Natural killer cell (primary cell): ENCODE measurements around the gene TNS3. TPM values are rescaled to one million over a fixed set of nuclear protein-coding genes. Genes with fewer than 3 reads are reported as not detected.

Experiments used
- ATAC-seq, 3 donors: fragments of 150-1000 bp in 2 of 3; fragments of 200-7000 bp in 1 of 3; cut with Tn5 transposase; 1 replicate in 1 of 3; 2 replicates in 2 of 3; pipeline ENCODE4 v1.10.0; 2021; ENCODE audit warnings: mild to moderate bottlenecking in 2 of 3, moderate library complexity in 2 of 3
- DNase-seq, 2 donors: peaks; one replicate each; pipeline versions ENCODE4 v3.0.0 to v3.0.0-alpha.2; 2013 to 2021; ENCODE audit warnings: mixed read lengths in 1 of 2
- H3K27ac ChIP-seq: one replicate; pipeline ENCODE4 v1.5.1; 2013; ENCODE audit warnings: mild to moderate bottlenecking, low read length
- H3K27me3 ChIP-seq: one replicate; pipeline ENCODE4 v1.6.1; 2013; ENCODE audit warnings: low read length; ENCODE audit not compliant: control insufficient read depth, insufficient read depth
- H3K36me3 ChIP-seq: one replicate; pipeline ENCODE4 v1.6.1; 2013; ENCODE audit warnings: low read length; ENCODE audit not compliant: control insufficient read depth, insufficient read depth
- H3K4me1 ChIP-seq: one replicate; pipeline ENCODE4 v1.6.1; 2013; ENCODE audit warnings: low read length; ENCODE audit not compliant: control insufficient read depth, insufficient read depth
- H3K4me3 ChIP-seq: one replicate; pipeline ENCODE4 v1.5.1; 2013; ENCODE audit warnings: low read length
- H3K9me3 ChIP-seq: one replicate; pipeline ENCODE4 v1.6.1; 2013; ENCODE audit warnings: low read length; ENCODE audit not compliant: control insufficient read depth, insufficient read depth
- H3K27ac Mint-ChIP-seq, 2 donors: one replicate each; pipeline ENCODE4 v1.8.0; 2022; ENCODE audit warnings: mild to moderate bottlenecking in 2 of 2, mixed read lengths in 2 of 2, moderate library complexity in 1 of 2
- H3K27me3 Mint-ChIP-seq, 2 donors: one replicate each; pipeline ENCODE4 v1.8.0; 2022; ENCODE audit warnings: low read depth in 2 of 2, mixed read lengths in 2 of 2
- H3K36me3 Mint-ChIP-seq: one replicate; pipeline ENCODE4 v1.8.0; 2022; ENCODE audit warnings: mixed read lengths
- H3K4me1 Mint-ChIP-seq, 2 donors: one replicate each; pipeline ENCODE4 v1.8.0; 2022; ENCODE audit warnings: mixed read lengths in 2 of 2
- H3K4me3 Mint-ChIP-seq: one replicate; pipeline ENCODE4 v1.8.0; 2022; ENCODE audit warnings: mild to moderate bottlenecking, moderate library complexity, mixed read lengths
- H3K9me3 Mint-ChIP-seq, 2 donors: one replicate each; pipeline ENCODE4 v1.8.0; 2022; ENCODE audit warnings: mixed read lengths in 2 of 2
- WGBS: methylation state at CpG from one replicate; pipeline ENCODE4 v1.1.7; 2013; ENCODE audit warnings: missing lambda C conversion rate; ENCODE audit not compliant: insufficient coverage; 5-methylcytosine and 5-hydroxymethylcytosine counted together
- intact Hi-C: fragments of 100-400 bp; cut with micrococcal nuclease; formaldehyde crosslinking; loops from one replicate; pipeline ENCODE4 v1.14.2; 2022
- total RNA-seq, 4 donors: library from RNA; stranded (reverse); fragments of 120-200 nt in 1 of 4; gene quantifications; one replicate each; pipeline versions ENCODE4 v1.2.3 to v1.2.4, GENCODE V29; 2013 to 2022
- TF ChIP-seq, protein P1 (sequence below): fragments of 200-600 bp; IDR thresholded peaks from one replicate; pipeline ENCODE4 v1.8.0; 2022; ENCODE audit warnings: antibody characterized with exemption

The TNS3 gene
- total RNA-seq, 3 donors from 2014 or later (not counting 1 experiment from before 2014, with no cell fraction given): 1.6 to 3.5 (median 2.9) TPM

DNA sequence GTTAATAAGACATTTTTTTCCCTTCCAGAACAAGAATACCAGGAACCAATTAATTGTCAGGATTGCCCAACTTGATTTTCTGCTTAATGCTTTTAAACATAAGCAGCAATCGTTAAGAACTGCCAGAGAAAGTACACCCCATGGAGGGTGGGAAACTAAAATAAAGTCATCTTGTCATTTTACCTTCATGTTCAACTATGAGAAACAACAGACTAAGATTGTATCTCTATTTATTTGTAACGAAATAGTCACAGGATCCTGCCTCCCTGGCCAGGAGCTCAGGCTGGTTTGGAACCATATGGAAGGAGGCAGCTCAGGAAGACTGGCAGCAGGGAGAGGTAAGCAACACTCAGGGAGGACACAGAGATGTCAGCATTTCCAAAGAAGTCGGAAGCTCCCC is 129.6 kb downstream of the TNS3 start:
- no peaks in the 10 kb centered on the region for H3K36me3 Mint-ChIP-seq
- Histone ChIP-seq H3K27ac (no peak overlapping the region), H3K9me3 (no peaks in the 10 kb centered on the region), H3K4me3 (no peak overlapping the region), H3K4me1 (no peaks in the 10 kb centered on the region), H3K36me3 (no peaks in the 10 kb centered on the region), H3K27me3 (no peaks in the 10 kb centered on the region)
- no peak overlapping the region for H3K27ac Mint-ChIP-seq
- H3K4me3 Mint-ChIP-seq: no peak overlapping the region
- H3K4me1 Mint-ChIP-seq: peaks cover 0 to 6% of the 10 kb centered on the region in 2 donors
- DNase-seq (no peak), ATAC-seq (no peak)
- intact Hi-C loops: no loop called here
- H3K27me3 Mint-ChIP-seq: no peaks in the 10 kb centered on the region
- TF ChIP-seq, protein P1, sequence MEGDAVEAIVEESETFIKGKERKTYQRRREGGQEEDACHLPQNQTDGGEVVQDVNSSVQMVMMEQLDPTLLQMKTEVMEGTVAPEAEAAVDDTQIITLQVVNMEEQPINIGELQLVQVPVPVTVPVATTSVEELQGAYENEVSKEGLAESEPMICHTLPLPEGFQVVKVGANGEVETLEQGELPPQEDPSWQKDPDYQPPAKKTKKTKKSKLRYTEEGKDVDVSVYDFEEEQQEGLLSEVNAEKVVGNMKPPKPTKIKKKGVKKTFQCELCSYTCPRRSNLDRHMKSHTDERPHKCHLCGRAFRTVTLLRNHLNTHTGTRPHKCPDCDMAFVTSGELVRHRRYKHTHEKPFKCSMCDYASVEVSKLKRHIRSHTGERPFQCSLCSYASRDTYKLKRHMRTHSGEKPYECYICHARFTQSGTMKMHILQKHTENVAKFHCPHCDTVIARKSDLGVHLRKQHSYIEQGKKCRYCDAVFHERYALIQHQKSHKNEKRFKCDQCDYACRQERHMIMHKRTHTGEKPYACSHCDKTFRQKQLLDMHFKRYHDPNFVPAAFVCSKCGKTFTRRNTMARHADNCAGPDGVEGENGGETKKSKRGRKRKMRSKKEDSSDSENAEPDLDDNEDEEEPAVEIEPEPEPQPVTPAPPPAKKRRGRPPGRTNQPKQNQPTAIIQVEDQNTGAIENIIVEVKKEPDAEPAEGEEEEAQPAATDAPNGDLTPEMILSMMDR: no peak
- WGBS: 94% methylated on average over 3 of the region's 3 CpGs
- H3K9me3 Mint-ChIP-seq: no peaks in the 10 kb centered on the region

DNA sequence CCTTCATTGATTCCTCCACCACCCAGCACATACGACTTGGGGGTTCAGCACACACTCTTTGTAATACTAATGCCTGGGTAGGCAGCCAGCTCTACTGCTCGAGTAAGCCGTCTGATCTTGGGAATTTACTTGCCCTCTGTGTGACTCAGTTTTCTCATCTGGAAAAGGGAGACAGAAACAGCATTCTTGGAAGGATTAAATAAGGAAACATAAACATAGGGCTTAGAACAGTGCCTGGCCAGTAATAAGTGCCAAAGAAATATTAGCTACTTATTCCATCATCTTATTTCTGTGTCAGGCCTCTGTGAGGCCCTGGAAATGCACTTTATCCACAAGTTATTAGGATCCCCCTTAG is 130.1 kb downstream of the TNS3 start:
- no peak for DNase-seq
- Mint-ChIP-seq H3K4me3 (no peak overlapping the region), H3K4me1 (peaks cover 0 to 6% of the 10 kb centered on the region in 2 donors), H3K27ac (no peak overlapping the region), H3K36me3 (no peaks in the 10 kb centered on the region), H3K9me3 (no peaks in the 10 kb centered on the region), H3K27me3 (no peaks in the 10 kb centered on the region)
- Histone ChIP-seq H3K27me3 (no peaks in the 10 kb centered on the region), H3K27ac (no peak overlapping the region), H3K36me3 (no peaks in the 10 kb centered on the region), H3K9me3 (no peaks in the 10 kb centered on the region), H3K4me1 (no peaks in the 10 kb centered on the region), H3K4me3 (no peak overlapping the region)
- intact Hi-C loops: no loop called here
- TF ChIP-seq, protein P1: no peak
- WGBS: 89% methylated on average over 3 of the region's 3 CpGs
- ATAC-seq: no peak

DNA sequence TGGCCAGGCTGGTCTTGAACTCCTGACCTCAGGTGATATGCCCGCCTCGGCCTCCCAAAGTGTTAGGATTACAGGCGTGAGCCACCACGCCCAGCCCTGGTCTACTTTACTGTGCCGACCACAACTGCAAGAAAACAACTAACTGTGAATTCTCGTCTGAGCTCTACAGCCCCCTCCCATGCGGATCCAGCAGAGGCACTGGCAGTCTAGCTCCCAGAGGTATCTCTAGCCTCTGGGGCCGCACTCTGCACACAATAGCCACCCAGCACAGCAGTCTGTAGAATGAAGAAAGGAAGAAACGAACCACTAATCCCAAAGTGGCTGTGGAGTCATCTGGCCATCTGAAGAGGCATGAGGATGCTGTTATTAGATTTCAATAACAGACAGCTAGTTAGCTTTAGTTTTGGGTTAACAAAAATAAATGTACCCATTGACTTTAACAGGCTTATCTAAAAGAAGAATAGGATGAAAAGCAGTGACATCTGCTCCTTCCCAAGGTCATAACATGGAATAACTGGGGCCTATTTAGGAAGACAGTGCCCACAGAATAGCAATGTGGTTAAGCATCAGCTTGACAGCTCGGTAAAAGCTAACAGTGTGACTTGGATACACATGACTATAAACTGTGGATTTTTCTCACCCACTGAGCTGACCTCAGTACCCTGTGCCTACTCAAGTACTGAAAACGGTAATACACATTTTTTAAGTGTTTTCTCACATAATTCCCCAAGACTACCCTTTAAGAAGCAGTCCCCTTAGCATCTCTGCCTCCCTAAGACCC is 131.9 kb downstream of the TNS3 start:
- WGBS: 81% methylated on average over 10 of the region's 11 CpGs
- Histone ChIP-seq H3K4me3 (no peak overlapping the region), H3K4me1 (no peaks in the 10 kb centered on the region), H3K36me3 (no peaks in the 10 kb centered on the region), H3K9me3 (no peaks in the 10 kb centered on the region), H3K27me3 (no peaks in the 10 kb centered on the region), H3K27ac (no peak overlapping the region)
- H3K27ac Mint-ChIP-seq: no peak overlapping the region
- intact Hi-C loops: no loop called here
- peaks cover 0 to 6% of the 10 kb centered on the region in 2 donors for H3K4me1 Mint-ChIP-seq
- H3K36me3 Mint-ChIP-seq: no peaks in the 10 kb centered on the region
- no peak overlapping the region for H3K4me3 Mint-ChIP-seq
- no peaks in the 10 kb centered on the region for H3K27me3 Mint-ChIP-seq
- TF ChIP-seq, protein P1: no peak
- H3K9me3 Mint-ChIP-seq: no peaks in the 10 kb centered on the region
- ATAC-seq: no peak
- DNase-seq: no peak

DNA sequence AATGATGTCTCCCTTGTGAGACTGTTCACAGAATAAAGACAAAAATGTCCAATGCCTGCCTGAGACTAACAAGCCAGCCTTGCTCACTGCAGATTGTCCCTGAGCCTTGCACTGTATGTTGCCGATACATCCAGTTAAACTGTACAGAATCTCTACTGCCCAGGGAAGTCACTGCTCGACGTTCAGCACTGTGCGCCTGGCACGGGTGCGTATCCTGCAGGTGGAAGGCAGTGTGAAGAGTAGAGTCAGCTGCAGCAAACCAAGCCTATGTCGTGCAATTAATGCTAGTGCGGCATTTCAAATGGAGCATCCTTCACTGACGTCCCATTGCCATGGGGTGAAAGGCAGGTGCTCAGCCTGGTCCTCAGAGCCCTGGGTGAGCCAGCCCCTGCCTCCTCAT is 132.9 kb downstream of the TNS3 start:
- WGBS: 92% methylated on average over 9 of the region's 9 CpGs
- no peak overlapping the region for H3K4me3 Mint-ChIP-seq
- no peak overlapping the region for H3K4me3 ChIP-seq
- DNase-seq: no peak
- TF ChIP-seq, protein P1: no peak
- no peak overlapping the region for H3K27ac Mint-ChIP-seq
- peaks cover 0 to 6% of the 10 kb centered on the region in 2 donors for H3K4me1 Mint-ChIP-seq
- H3K9me3 ChIP-seq: no peaks in the 10 kb centered on the region
- H3K9me3 Mint-ChIP-seq: no peaks in the 10 kb centered on the region
- H3K27me3 Mint-ChIP-seq: no peaks in the 10 kb centered on the region
- no peaks in the 10 kb centered on the region for H3K27me3 ChIP-seq
- no peaks in the 10 kb centered on the region for H3K4me1 ChIP-seq
- no peaks in the 10 kb centered on the region for H3K36me3 Mint-ChIP-seq
- no peak overlapping the region for H3K27ac ChIP-seq
- intact Hi-C loops: no loop called here
- H3K36me3 ChIP-seq: no peaks in the 10 kb centered on the region
- no peak for ATAC-seq
